Brain pericyte (primary cell): ENCODE data around the gene C2orf81.
"Not testable (repeated sequence)": the region's sequence is repeated elsewhere in the genome, so short reads cannot be mapped to it uniquely, and the experiment has no call there.

Source experiments
- DNase-seq: peaks from one replicate; pipeline ENCODE4 v3.0.0-alpha.2; 2012; ENCODE audit warnings: low read depth, low spot score

The C2orf81 gene

GRCh38 chr2:74442483-74443297, 21.3 kb upstream of the C2orf81 start:
- not testable (repeated sequence) for DNase-seq

- DNase-seq = no peak
These were observed 20.5 kb upstream of the C2orf81 start, which contains the start of gene RTKN for GRCh38 chr2:74441690-74442482. Gene RTKN, minus strand, starts transcription at chr2:74441937. Its CDS starts 121 bp downstream, at chr2:74441816.

- no peak for DNase-seq
These were observed 19.8 kb upstream of the C2orf81 start for GRCh38 chr2:74441170-74441689.

GRCh38 chr2:74440378-74441169, 19.2 kb upstream of the C2orf81 start:
- DNase-seq = no peak

GRCh38 chr2:74439803-74440377, 18.5 kb upstream of the C2orf81 start:
- no peak for DNase-seq

GRCh38 chr2:74439373-74439772, 18.0 kb upstream of the C2orf81 start:
- no peak for DNase-seq

GRCh38 chr2:74438248-74438647, 16.8 kb upstream of the C2orf81 start:
- no peak for DNase-seq

GRCh38 chr2:74436848-74437695, 15.7 kb upstream of the C2orf81 start:
- DNase-seq = no peak

GRCh38 chr2:74436111-74436805, 14.8 kb upstream of the C2orf81 start:
- no peak for DNase-seq

GRCh38 chr2:74430502-74430901, 9.1 kb upstream of the C2orf81 start:
- DNase-seq = no peak

GRCh38 chr2:74429487-74430451, 8.3 kb upstream of the C2orf81 start:
- no peak for DNase-seq

- DNase-seq = no peak
These were observed 7.3 kb upstream of the C2orf81 start for GRCh38 chr2:74428675-74429074.

GRCh38 chr2:74427551-74427950, 6.1 kb upstream of the C2orf81 start:
- DNase-seq = no peak

GRCh38 chr2:74426181-74426758, 4.9 kb upstream of the C2orf81 start:
- no peak for DNase-seq

- DNase-seq = no peak
These were observed 4.1 kb upstream of the C2orf81 start for GRCh38 chr2:74425523-74425922.

- DNase-seq = no peak
These were observed 3.6 kb upstream of the C2orf81 start for GRCh38 chr2:74424995-74425406.

- DNase-seq = no peak
These were observed 2.9 kb upstream of the C2orf81 start for GRCh38 chr2:74424139-74424992.
